HUDEP-2 (cell line): ENCODE results near the gene TARP.

Source experiments
- DNase-seq, 76 experiments: peaks; one replicate each; lab custom pipeline; 2025; ENCODE audit not compliant: unreplicated experiment in 76 of 76; lab: John Stamatoyannopoulos, UW

TARP gene

GRCh38 chr7:38222481-38223096 lies 50.8 kb downstream of the TARP start:
- peak in 30 of 76 experiments; percentile 3 to 57 (median 34) for DNase-seq

GRCh38 chr7:38220452-38220851 lies 53.0 kb downstream of the TARP start:
- no peak for DNase-seq

DNA sequence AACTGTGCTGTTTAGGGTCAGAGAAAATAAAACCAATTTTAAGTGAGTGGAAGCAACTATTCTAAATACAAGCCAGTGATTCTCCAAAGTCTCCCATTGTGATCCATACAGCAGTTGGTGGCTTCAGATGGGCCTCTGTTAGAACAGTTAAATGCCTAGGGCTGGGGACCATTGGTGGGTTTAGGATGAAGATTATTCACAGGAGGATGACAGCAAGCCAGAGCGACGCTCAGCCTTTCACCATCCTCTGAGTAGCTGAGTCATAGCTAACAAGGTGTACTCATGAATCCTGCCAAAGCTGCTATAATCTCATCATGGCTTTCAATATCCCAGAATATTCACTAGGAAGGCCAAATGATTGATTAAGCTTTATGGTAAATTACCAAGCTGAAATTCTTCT lies 55.8 kb downstream of the TARP start:
- no peak for DNase-seq

GRCh38 chr7:38215735-38216670 lies 57.4 kb downstream of the TARP start:
- DNase-seq, result peak in 60 of 76 experiments; percentile 2 to 77 (median 48)

GRCh38 chr7:38215115-38215514 lies 58.3 kb downstream of the TARP start:
- no peak for DNase-seq

DNA sequence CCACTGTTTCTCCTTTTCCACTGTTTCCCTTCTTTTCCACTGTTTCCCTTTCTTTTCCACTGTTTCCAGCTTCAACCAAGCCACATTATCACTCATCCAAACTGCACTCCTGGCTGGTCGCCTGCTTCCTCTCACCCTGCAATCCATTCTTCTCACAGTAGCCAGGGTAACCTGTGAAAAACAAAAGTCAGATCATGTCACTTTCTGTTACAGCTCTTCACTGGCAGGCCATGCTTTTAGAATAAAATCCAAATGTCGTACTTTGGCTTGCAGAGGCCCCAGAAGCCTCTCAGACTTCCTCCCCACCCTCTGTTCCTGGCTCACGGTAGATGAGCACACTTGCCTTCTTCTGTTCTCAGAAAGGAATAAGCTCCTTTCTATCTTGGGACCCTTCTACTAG lies 61.5 kb downstream of the TARP start:
- DNase-seq, result no peak

- no peak for DNase-seq
Observed at GRCh38 chr7:38211486-38211885, 62.0 kb downstream of the TARP start.
